H1 (cell line): ENCODE results near the gene RHOBTB3. TPM values are rescaled to one million over a fixed set of nuclear protein-coding genes. Genes with fewer than 3 reads are reported as not detected.

Experiments used
- CTCF ChIA-PET: fragments of 300-600 bp; sonication (Branson Sonifier 250); formaldehyde crosslinking; loops from one replicate; lab custom pipeline; 2021; ENCODE audit not compliant: partially characterized antibody; lab: Charles Lee
- POLR2A ChIA-PET: fragments of 300-600 bp; sonication (Branson Sonifier 250); formaldehyde crosslinking; loops from one replicate; lab custom pipeline; 2021; ENCODE audit warnings: inconsistent platforms; ENCODE audit not compliant: partially characterized antibody; lab: Charles Lee
- DNase-seq, 2 experiments: peaks; one replicate each; pipeline versions ENCODE4 v3.0.0 to v3.0.0-alpha.2; 2010 to 2022; ENCODE audit warnings: low spot score in 2 of 2, low read depth in 1 of 2, mixed read lengths in 1 of 2
- FAIRE-seq: peaks from 2 replicates; lab custom pipeline; 2011; peaks lifted over from hg19 to GRCh38; lab: Jason Lieb, UNC
- H2AFZ ChIP-seq: 2 replicates; pipeline ENCODE4 v1.8.1; 2012; ENCODE audit warnings: low read length, inconsistent platforms
- H2AK5ac ChIP-seq: 2 replicates; pipeline ENCODE4 v1.6.1; 2013; ENCODE audit warnings: low read depth, low read length
- H2BK120ac ChIP-seq: replicated peaks from 2 replicates; pipeline ENCODE3; 2013; ENCODE audit warnings: low read depth, low read length, inconsistent platforms
- H2BK12ac ChIP-seq: 2 replicates; pipeline ENCODE4 v1.6.1; 2013; ENCODE audit warnings: low read depth, low read length
- H2BK15ac ChIP-seq: 2 replicates; pipeline ENCODE4 v1.6.1; 2013; ENCODE audit warnings: low read length
- H2BK20ac ChIP-seq: 2 replicates; pipeline ENCODE4 v1.6.1; 2013; ENCODE audit warnings: low read length
- H2BK5ac ChIP-seq: 2 replicates; pipeline ENCODE4 v1.6.1; 2013; ENCODE audit warnings: low read depth, low read length
- H3K14ac ChIP-seq: 2 replicates; pipeline ENCODE4 v1.6.1; 2013; ENCODE audit warnings: inconsistent platforms; ENCODE audit not compliant: insufficient read length
- H3K18ac ChIP-seq: 2 replicates; pipeline ENCODE4 v1.6.1; 2013; ENCODE audit warnings: low read length; ENCODE audit errors: extremely low read depth
- H3K23ac ChIP-seq: 2 replicates; pipeline ENCODE4 v1.6.1; 2013; ENCODE audit warnings: inconsistent platforms; ENCODE audit not compliant: insufficient read length
- H3K23me2 ChIP-seq: 2 replicates; pipeline ENCODE4 v1.6.1; 2013; ENCODE audit warnings: low read depth, low read length
- H3K27ac ChIP-seq: 2 replicates; pipeline ENCODE4 v1.6.1; 2011; ENCODE audit warnings: low read depth, low read length, inconsistent platforms
- H3K27me3 ChIP-seq, 4 experiments: replicated peaks in 1 of 4; 1 replicate in 1 of 4; 2 replicates in 3 of 4; pipeline versions ENCODE4 v1.6.1 to v1.8.1; 2011 to 2013; ENCODE audit warnings: low read length in 3 of 4, mild to moderate bottlenecking in 3 of 4, inconsistent platforms in 2 of 4, mixed read lengths in 2 of 4, moderate library complexity in 1 of 4; ENCODE audit not compliant: control insufficient read depth in 3 of 4, insufficient read depth in 3 of 4; ENCODE audit errors: extremely low read depth in 1 of 4
- H3K36me3 ChIP-seq, 4 experiments: 2 replicates each; pipeline versions ENCODE4 v1.6.1 to v1.8.1; 2011 to 2013; ENCODE audit warnings: mild to moderate bottlenecking in 4 of 4, low read length in 3 of 4, moderate library complexity in 2 of 4, control low read depth in 1 of 4, inconsistent platforms in 1 of 4; ENCODE audit not compliant: insufficient read depth in 4 of 4, control insufficient read depth in 2 of 4
- H3K4ac ChIP-seq: replicated peaks from 2 replicates; pipeline ENCODE3; 2013; ENCODE audit warnings: low read length, low read depth, mixed read lengths, inconsistent platforms; ENCODE audit not compliant: insufficient read length
- H3K4me1 ChIP-seq, 4 experiments: replicated peaks in 1 of 4; 1 replicate in 1 of 4; 2 replicates in 3 of 4; pipeline versions ENCODE4 v1.6.1 to v1.8.1; 2011 to 2013; ENCODE audit warnings: low read length in 3 of 4, inconsistent platforms in 2 of 4, mixed read lengths in 1 of 4; ENCODE audit not compliant: insufficient read depth in 4 of 4, control insufficient read depth in 3 of 4
- H3K4me2 ChIP-seq, 2 experiments: 2 replicates each; pipeline versions ENCODE4 v1.6.1 to v1.8.1; 2011 to 2013; ENCODE audit warnings: low read depth in 2 of 2, low read length in 2 of 2, control low read depth in 1 of 2, inconsistent platforms in 1 of 2, mild to moderate bottlenecking in 1 of 2; ENCODE audit not compliant: insufficient read depth in 1 of 2
- H3K4me3 ChIP-seq, 4 experiments: fragments of 200-600, 300-600 bp in 1 of 4; sonication (generic), shearing (Covaris generic), sonication (Bioruptor Twin) in 1 of 4; 2 replicates each; pipeline versions ENCODE4 v1.5.1 to v1.8.1; 2011 to 2016; ENCODE audit warnings: low read length in 4 of 4, low read depth in 3 of 4, control low read depth in 2 of 4, inconsistent platforms in 2 of 4, mild to moderate bottlenecking in 2 of 4, mixed read lengths in 1 of 4, moderate library complexity in 1 of 4; ENCODE audit not compliant: insufficient read depth in 2 of 4; ENCODE audit errors: extremely low read depth in 1 of 4
- H3K56ac ChIP-seq: replicated peaks from 2 replicates; pipeline ENCODE3; 2013; ENCODE audit warnings: low read depth, mild to moderate bottlenecking, mixed read lengths, low read length, inconsistent platforms; ENCODE audit not compliant: insufficient read length
- H3K79me1 ChIP-seq: 2 replicates; pipeline ENCODE4 v1.6.1; 2013; ENCODE audit warnings: low read depth, low read length, control low read depth
- H3K79me2 ChIP-seq, 2 experiments: 2 replicates each; pipeline versions ENCODE4 v1.6.1 to v1.8.1; 2012 to 2013; ENCODE audit warnings: low read length in 2 of 2, mild to moderate bottlenecking in 2 of 2, inconsistent platforms in 1 of 2; ENCODE audit not compliant: insufficient read depth in 2 of 2, control insufficient read depth in 1 of 2
- H3K9ac ChIP-seq, 4 experiments: replicated peaks in 1 of 4; 1 replicate in 1 of 4; 2 replicates in 3 of 4; pipeline versions ENCODE4 v1.6.1 to v1.8.1; 2011 to 2013; ENCODE audit warnings: low read depth in 3 of 4, low read length in 3 of 4, control low read depth in 2 of 4, mild to moderate bottlenecking in 2 of 4, moderate library complexity in 2 of 4, inconsistent platforms in 1 of 4; ENCODE audit errors: extremely low read depth in 1 of 4
- H3K9me3 ChIP-seq, 2 experiments: 2 replicates each; pipeline versions ENCODE4 v1.6.1 to v1.8.1; 2012 to 2013; ENCODE audit warnings: mild to moderate bottlenecking in 2 of 2, moderate library complexity in 2 of 2, control low read depth in 1 of 2, inconsistent platforms in 1 of 2, low read depth in 1 of 2, low read length in 1 of 2, mixed read lengths in 1 of 2; ENCODE audit not compliant: insufficient read depth in 2 of 2
- H4K20me1 ChIP-seq, 2 experiments: replicated peaks in 1 of 2; 2 replicates each; pipeline versions ENCODE3 to v1.8.1; 2011 to 2013; ENCODE audit warnings: inconsistent platforms in 2 of 2, low read length in 2 of 2, mild to moderate bottlenecking in 1 of 2; ENCODE audit not compliant: insufficient read depth in 2 of 2, control insufficient read depth in 1 of 2
- H4K5ac ChIP-seq: 2 replicates; pipeline ENCODE4 v1.6.1; 2013; ENCODE audit warnings: low read length, low read depth, mixed read lengths, inconsistent platforms; ENCODE audit not compliant: insufficient read length
- H4K8ac ChIP-seq: 2 replicates; pipeline ENCODE4 v1.8.0; 2013; ENCODE audit warnings: mild to moderate bottlenecking, moderate library complexity, low read length, inconsistent platforms; ENCODE audit not compliant: insufficient read depth; ENCODE audit errors: extremely low read depth
- H4K91ac ChIP-seq: replicated peaks from 2 replicates; pipeline ENCODE3; 2013; ENCODE audit warnings: low read length, mixed read lengths, inconsistent platforms; ENCODE audit not compliant: insufficient read length
- ATF3 ChIP-seq: IDR thresholded peaks from 2 replicates; pipeline ENCODE4 v1.6.1; 2011; ENCODE audit warnings: low read depth, mild to moderate bottlenecking, low read length; ENCODE audit not compliant: insufficient read depth
- BACH1 ChIP-seq: IDR thresholded peaks from 2 replicates; pipeline ENCODE4 v1.6.1; 2012; ENCODE audit warnings: low read length, improper control_type of control experiment
- CEBPB ChIP-seq: IDR thresholded peaks from 2 replicates; pipeline ENCODE4 v1.6.1; 2012; ENCODE audit warnings: low read depth, low read length
- CHD2 ChIP-seq: IDR thresholded peaks from 2 replicates; pipeline ENCODE4 v1.6.1; 2012; ENCODE audit warnings: low read length, improper control_type of control experiment
- SP1 ChIP-seq: IDR thresholded peaks from 2 replicates; pipeline ENCODE4 v1.6.1; 2011; ENCODE audit warnings: low read depth, low read length
- SRF ChIP-seq: IDR thresholded peaks from 2 replicates; pipeline ENCODE4 v1.6.1; 2011; ENCODE audit warnings: mild to moderate bottlenecking, low read depth, low read length, moderate library complexity
- TBP ChIP-seq: IDR thresholded peaks from 2 replicates; pipeline ENCODE4 v1.6.1; 2011; ENCODE audit warnings: low read depth, low read length, improper control_type of control experiment
- ZNF274 ChIP-seq: IDR thresholded peaks from 2 replicates; pipeline ENCODE4 v1.7.0; 2012; ENCODE audit warnings: low read length, borderline replicate concordance; ENCODE audit errors: extremely low read depth
- WGBS, 2 experiments: shearing (Covaris generic) in 1 of 2; methylation state at CpG; one replicate each; pipeline versions ENCODE4 v1.1.6 to v1.1.7; 2013 to 2015; ENCODE audit warnings: low lambda C conversion rate in 2 of 2, mixed read lengths in 2 of 2, inconsistent platforms in 1 of 2, low coverage in 1 of 2, missing lambda C conversion rate in 1 of 2; ENCODE audit not compliant: insufficient replicate concordance in 2 of 2, insufficient coverage in 1 of 2, insufficient read length in 1 of 2; ENCODE audit errors: extremely low coverage in 1 of 2, missing lambda C conversion rate in 1 of 2; 5-methylcytosine and 5-hydroxymethylcytosine counted together
- polyA plus RNA-seq, 7 experiments: library from polyadenylated mRNA; depleted of rRNA in 3 of 7; stranded (reverse) in 5 of 7; unstranded in 2 of 7; fragments of >200 nt in 5 of 7; fragments of 200-250 nt in 2 of 7; gene quantifications; 1 replicate in 5 of 7; 2 replicates in 1 of 7; 4 replicates in 1 of 7; pipeline versions ENCODE4 v1.2.1 to v1.2.3, GENCODE V29; 2011 to 2013; ENCODE audit warnings: missing spikeins in 2 of 7, mixed read lengths in 2 of 7
- total RNA-seq: library from RNA; stranded (reverse); fragmentation: NEBNext Ultra II Directional; extraction: Animal tissue kit (Norgen Biotek cat#: 25700); gene quantifications from 2 replicates; pipeline ENCODE4 v1.2.1, GENCODE V29; 2021

Gene RHOBTB3
- total and polyA plus RNA-seq, 2 of the 8 experiments (the other 6 are each of a cell fraction or from before 2014, with no cell fraction given): 8.2 to 17.5 TPM

DNA sequence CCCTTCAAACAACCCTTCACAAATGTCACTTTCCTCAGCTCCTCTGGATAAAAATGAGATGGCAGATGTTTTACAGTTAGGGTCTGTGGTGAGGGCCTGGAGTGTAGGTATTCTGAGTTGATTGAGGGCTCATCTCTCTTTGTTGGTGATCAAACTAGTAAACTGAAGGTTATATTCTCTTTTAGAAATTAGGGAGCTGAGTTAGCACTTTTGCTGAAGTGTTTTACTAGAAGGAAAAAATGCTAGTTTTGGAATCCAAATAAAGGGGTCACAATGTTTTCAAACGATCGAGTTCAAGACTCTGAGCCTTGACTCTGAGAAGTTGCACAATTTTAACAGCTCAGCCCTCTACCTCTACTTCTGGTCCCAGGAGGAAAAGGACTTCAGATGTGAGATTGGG lies 23.4 kb downstream of the RHOBTB3 start:
- ChIA-PET CTCF (interaction anchor here (1.2 to 1.3 kb wide), 3 partner anchors 27 to 90 kb away, joined by 4 to 6 read pairs (median 4); no protein-coding TSS in a partner anchor), POLR2A (interaction anchor here (1.1 kb wide), 1 partner anchor 9 kb away, joined by 4 read pairs; no protein-coding TSS in a partner anchor)
- Histone ChIP-seq H3K27ac (no peak overlapping the region), H3K9me3 (no peaks in the 10 kb centered on the region), H3K27me3 (no peaks in the 10 kb centered on the region), H4K91ac (no peak overlapping the region), H3K56ac (no peak overlapping the region), H3K9ac (no peak overlapping the region), H4K8ac (no peak overlapping the region), H3K23me2 (no peaks in the 10 kb centered on the region), H3K23ac (no peak overlapping the region), H3K4me3 (no peak overlapping the region), H2AFZ (no peak overlapping the region), H2AK5ac (no peak overlapping the region), H3K79me1 (no peaks in the 10 kb centered on the region), H2BK120ac (no peak overlapping the region), H4K20me1 (no peaks in the 10 kb centered on the region), H2BK15ac (no peak overlapping the region), H2BK12ac (no peak overlapping the region), H3K14ac (no peak overlapping the region), H3K18ac (no peak overlapping the region), H2BK5ac (no peak overlapping the region), H3K36me3 (no peaks in the 10 kb centered on the region), H2BK20ac (no peak overlapping the region), H4K5ac (no peak overlapping the region), H3K79me2 (no peaks in the 10 kb centered on the region), H3K4ac (no peak overlapping the region), H3K4me2 (no peak overlapping the region), H3K4me1 (no peaks in the 10 kb centered on the region)
- TF ChIP-seq CHD2 (no peak), SRF (no peak), ZNF274 (no peak), CEBPB (no peak), SP1 (no peak), ATF3 (no peak), TBP (no peak), BACH1 (no peak)
- no peak for DNase-seq
- WGBS, 2 experiments: 83% methylated on average over 2 of the region's 2 CpGs; no CpG with 5 or more reads in 1 of the 2 experiments
- no peak for FAIRE-seq
